HepG2 (cell line): ENCODE data around the gene CYB5D1. TPM values are rescaled to one million over a fixed set of nuclear protein-coding genes. Genes with fewer than 3 reads are reported as not detected.

Experiments used
- AGO2 ChIP-seq: fragments of 200-400 bp; formaldehyde crosslinking; optimal IDR thresholded peaks from 2 replicates; pipeline ENCODE3; 2017; ENCODE audit warnings: mild to moderate bottlenecking, low read depth, low read length, moderate library complexity
- CHCHD3 ChIP-seq: sonication (generic); formaldehyde crosslinking; IDR thresholded peaks from 2 replicates; pipeline ENCODE4 v1.8.0; 2022; ENCODE audit warnings: mild to moderate bottlenecking, missing genetic modification reagents, moderate library complexity
- CHD2 ChIP-seq: IDR thresholded peaks from 2 replicates; pipeline ENCODE4 v1.6.1; 2011; ENCODE audit warnings: low read depth, low read length, improper control_type of control experiment
- CREB3 ChIP-seq: sonication (generic); formaldehyde crosslinking; IDR thresholded peaks from 2 replicates; pipeline ENCODE4 v1.5.0; 2020; ENCODE audit warnings: missing genetic modification reagents
- HNF1A ChIP-seq, 2 experiments: sonication (generic) in 1 of 2; formaldehyde crosslinking in 1 of 2; IDR thresholded peaks; 2 replicates each; pipeline versions ENCODE4 v1.4.0 to v1.6.1; 2016 to 2020; ENCODE audit warnings: borderline replicate concordance in 1 of 2, low read depth in 1 of 2, mild to moderate bottlenecking in 1 of 2, missing genetic modification reagents in 1 of 2
- PAXIP1 ChIP-seq: sonication (generic); formaldehyde crosslinking; conservative IDR thresholded peaks from 2 replicates; pipeline ENCODE4 v1.4.0; 2020; ENCODE audit warnings: mild to moderate bottlenecking, missing genetic modification reagents, moderate library complexity
- RBFOX2 ChIP-seq: fragments of 200-400 bp; formaldehyde crosslinking; IDR thresholded peaks from 2 replicates; pipeline ENCODE4 v1.6.1; 2017; ENCODE audit warnings: low read depth, mild to moderate bottlenecking, low read length
- SNAI1 ChIP-seq: sonication (generic); formaldehyde crosslinking; IDR thresholded peaks from 2 replicates; pipeline ENCODE4 v1.5.0; 2020; ENCODE audit warnings: mild to moderate bottlenecking, missing genetic modification reagents, borderline replicate concordance
- TAF15 ChIP-seq: fragments of 200-400 bp; formaldehyde crosslinking; IDR thresholded peaks from one replicate; pipeline ENCODE4 v1.6.1; 2018; ENCODE audit warnings: mild to moderate bottlenecking, low read depth, low read length; ENCODE audit not compliant: poor library complexity, severe bottlenecking
- THAP11 ChIP-seq: IDR thresholded peaks from 2 replicates; pipeline ENCODE4 v1.6.1; 2016; ENCODE audit warnings: missing biosample characterization, missing genetic modification reagents
- TRAFD1 ChIP-seq: sonication (generic); formaldehyde crosslinking; IDR thresholded peaks from 2 replicates; pipeline ENCODE4 v1.5.1; 2020; ENCODE audit warnings: missing genetic modification reagents, mild to moderate bottlenecking, borderline replicate concordance
- ZFP1 ChIP-seq: IDR thresholded peaks from 2 replicates; pipeline ENCODE4 v1.6.1; 2016
- ZFP91 ChIP-seq: sonication (generic); formaldehyde crosslinking; IDR thresholded peaks from 2 replicates; pipeline ENCODE4 v1.9.0; 2022; ENCODE audit warnings: missing genetic modification reagents, mild to moderate bottlenecking, borderline replicate concordance
- ZNF251 ChIP-seq: sonication (generic); formaldehyde crosslinking; IDR thresholded peaks from 2 replicates; pipeline ENCODE4 v1.9.0; 2021; ENCODE audit warnings: mild to moderate bottlenecking, missing genetic modification reagents
- ZNF691 ChIP-seq: sonication (generic); formaldehyde crosslinking; IDR thresholded peaks from 2 replicates; pipeline ENCODE4 v1.4.0; 2020; ENCODE audit warnings: missing genetic modification reagents, low read depth, mild to moderate bottlenecking, borderline replicate concordance
- polyA plus RNA-seq, 8 experiments: library from polyadenylated mRNA; depleted of rRNA in 3 of 8; stranded (reverse) in 7 of 8; unstranded in 1 of 8; fragments of >200 nt; fragmentation: Illumina TruSeq in 4 of 8; extraction: Trizol in 4 of 8; gene quantifications; 2 replicates each; pipeline versions ENCODE4 v1.2.1 to v1.2.3, GENCODE V29; 2011 to 2016; ENCODE audit warnings: low read depth in 4 of 8, missing spikeins in 1 of 8, mixed read lengths in 1 of 8; ENCODE audit not compliant: insufficient read depth in 1 of 8
- total RNA-seq, 5 experiments: library from RNA; depleted of rRNA; stranded (reverse); fragments of >200 nt; fragmentation: Illumina TruSeq; extraction: Trizol; gene quantifications; 2 replicates each; pipeline ENCODE4 v1.2.3, GENCODE V29; 2016; ENCODE audit warnings: low read depth in 1 of 5

The CYB5D1 gene
- total and polyA plus RNA-seq, 2 of the 13 experiments (the other 11 are each of a cell fraction or from before 2014, with no cell fraction given) = 8.9 to 17.0 TPM

GRCh38 chr17:7841915-7842379 is 15.9 kb upstream of the CYB5D1 start (continued):
- no peak for TF ChIP-seq CREB3
- TF ChIP-seq HNF1A (IDR thresholded peaks at IDR 0.05; ENCODE audit: low read depth) = no peak
- peak; percentile 24; the same call in 1 of the 2 replicates for TF ChIP-seq HNF1A (CRISPR knock-in tag; IDR thresholded peaks at IDR 0.05; ENCODE audit: borderline replicate concordance)
- no peak for TF ChIP-seq ZNF251 (CRISPR knock-in tag)
- TF ChIP-seq CHCHD3 (CRISPR knock-in tag) = no peak
- TF ChIP-seq SNAI1 (CRISPR knock-in tag) = no peak
- TF ChIP-seq ZFP1 (CRISPR knock-in tag) = no peak
- peak; percentile 87 for TF ChIP-seq AGO2
- TF ChIP-seq TAF15 = no peak
- peak; percentile 70 for TF ChIP-seq PAXIP1 (CRISPR knock-in tag)
- peak; percentile 59; the same call in 1 of the 2 replicates for TF ChIP-seq THAP11 (CRISPR knock-in tag)
- TF ChIP-seq CHD2 = 0 out of 2 replicates have a peak, but pooled peaks have one; percentile 30
- TF ChIP-seq ZFP91 = peak; percentile 82
- TF ChIP-seq RBFOX2 = peak; percentile 95
- TF ChIP-seq TRAFD1 (CRISPR knock-in tag) = peak; percentile 78; the same call in 1 of the 2 replicates
- TF ChIP-seq ZNF691 (CRISPR knock-in tag) = peak; percentile 60; the same call in 1 of the 2 replicates
